Measurements from ENCODE around the gene SMNDC1.
"Not testable (repeated sequence)": the region's sequence is repeated elsewhere in the genome, so short reads cannot be mapped to it uniquely, and the experiment has no call there.

Gene SMNDC1

DNA sequence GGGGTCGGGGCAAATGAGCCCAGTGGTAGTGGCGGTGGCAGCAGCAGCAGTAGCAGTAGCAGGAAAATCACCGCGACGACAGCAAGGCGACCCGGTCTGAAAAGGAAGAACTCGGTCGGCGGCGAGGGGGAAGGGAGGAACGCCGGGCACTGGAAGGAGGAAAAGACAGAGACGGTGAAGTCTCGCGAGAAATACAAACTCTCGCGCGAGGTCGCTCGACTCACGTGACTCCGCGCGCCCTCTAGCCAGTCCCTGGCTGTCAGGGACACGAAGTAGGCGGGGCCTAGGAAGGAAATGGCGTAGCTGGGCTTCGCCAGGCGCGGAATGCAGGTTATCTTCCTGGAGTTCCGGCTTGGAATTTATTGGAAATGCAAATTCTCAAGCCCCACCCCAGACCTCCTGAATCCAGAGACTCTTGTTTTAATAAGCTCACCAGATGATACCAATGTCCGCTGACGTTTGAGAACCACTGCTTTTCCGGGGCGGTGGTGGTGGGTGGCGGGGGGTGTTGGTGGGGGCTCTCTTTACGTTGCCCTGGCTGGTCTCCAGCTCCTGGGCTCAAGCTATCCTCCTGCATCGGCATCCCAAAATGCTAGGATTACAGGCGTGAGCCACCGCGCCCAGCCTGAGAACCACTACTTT, at the start of gene SMNDC1:
Gene SMNDC1 (minus strand): TSS at position 141 of the 642 bp plus-strand sequence. CDS start 1,333 bp downstream, outside the sequence.
- peak; percentile 97 for DNase-seq

DNA sequence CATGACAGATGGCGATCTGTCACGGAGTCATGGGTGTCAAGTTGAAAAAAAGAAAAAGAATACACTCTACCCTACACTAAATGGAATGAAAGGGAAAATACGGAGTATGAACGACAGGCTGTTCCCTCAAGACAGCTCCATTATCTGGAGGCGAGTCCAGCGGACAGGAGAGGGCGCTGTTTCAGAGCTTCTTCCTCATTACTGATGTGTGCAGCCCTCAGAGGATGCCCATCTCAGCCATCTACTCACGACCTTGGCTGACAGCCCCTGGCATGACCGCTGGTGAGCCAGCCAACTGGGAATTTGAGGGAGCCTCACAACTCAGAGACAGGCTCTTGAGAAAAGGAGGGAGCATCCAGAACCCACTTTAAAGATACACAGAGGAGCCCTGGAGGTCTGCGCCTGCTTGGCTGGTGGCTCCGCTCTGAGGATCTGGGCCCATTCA, 49.6 kb upstream of the SMNDC1 start:
- DNase-seq: peak; percentile 79 to 81

DNA sequence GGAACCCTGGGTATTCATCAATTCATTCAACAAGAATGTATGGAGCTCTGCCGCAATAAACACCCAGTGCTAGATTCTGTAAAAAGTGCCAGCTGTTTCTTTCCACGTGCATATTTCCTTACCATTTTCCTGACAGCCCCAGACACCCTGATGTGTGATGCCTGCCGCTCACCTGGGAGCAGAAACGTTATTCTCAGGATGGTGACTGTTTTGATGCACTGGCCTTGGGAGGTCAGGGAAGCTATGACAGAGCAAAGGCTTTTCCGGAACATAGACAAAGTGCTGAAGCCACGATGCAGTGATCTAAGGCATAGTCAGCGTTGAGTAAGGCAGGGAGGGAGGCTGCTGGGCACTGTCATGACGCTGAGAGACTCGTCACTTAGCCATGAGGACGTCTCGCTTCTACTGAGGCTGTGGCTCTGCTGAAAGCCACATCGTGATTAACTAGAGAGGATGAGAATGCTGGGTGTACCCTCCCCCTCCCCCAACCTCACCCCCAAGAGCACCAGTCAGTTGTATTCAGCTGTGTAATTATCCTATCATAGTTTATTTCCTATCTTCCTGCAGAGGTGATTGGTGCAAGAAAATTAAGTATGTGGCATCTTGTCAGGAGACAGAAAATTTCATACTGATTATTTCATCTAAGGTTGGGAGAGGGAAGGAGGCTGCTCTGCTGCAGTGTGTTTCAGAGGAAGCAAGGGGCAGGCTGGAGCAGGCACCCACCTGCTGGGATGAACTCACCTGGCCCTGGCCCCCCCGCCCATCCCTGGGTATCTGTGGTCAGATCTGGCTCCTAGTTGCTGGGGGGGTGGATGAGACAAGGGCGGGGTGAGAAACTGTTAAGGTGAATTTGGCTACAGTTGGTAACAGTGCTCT, 48.8 kb upstream of the SMNDC1 start:
- peak; percentile 30 to 42 for DNase-seq

DNA sequence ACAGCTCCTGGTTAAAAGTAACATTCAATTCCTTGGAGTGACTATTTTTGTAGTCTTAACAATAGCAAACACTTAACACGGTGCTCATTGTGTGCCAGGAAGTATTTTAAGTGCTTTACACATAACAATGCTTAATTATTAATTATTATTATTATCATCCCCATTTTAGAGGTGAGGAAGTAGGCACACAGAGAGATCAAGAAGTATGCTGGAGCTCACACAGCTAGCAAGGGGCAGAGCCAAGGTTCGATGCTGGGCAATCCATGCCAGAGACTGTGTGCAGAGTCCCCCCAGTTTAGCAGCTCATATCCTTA, 48.2 kb upstream of the SMNDC1 start:
- DNase-seq: no peak

DNA sequence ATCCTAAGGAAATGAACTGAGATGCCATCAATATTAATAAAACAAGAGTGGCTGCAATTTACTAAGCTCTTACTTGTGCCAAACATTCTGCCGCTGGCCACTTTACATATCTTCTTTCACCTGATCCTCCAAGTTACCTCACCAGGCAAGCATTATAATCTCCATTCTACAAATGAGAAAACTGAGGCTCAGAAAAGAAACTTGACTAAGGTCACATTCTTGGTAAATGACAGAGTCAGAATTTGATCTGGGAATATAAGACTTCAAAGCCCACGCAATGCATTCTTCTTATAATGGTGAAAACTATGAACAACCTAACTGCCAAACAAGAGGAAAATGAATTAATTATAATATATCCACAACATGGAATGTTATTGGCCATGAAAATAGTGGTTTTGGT, 46.1 kb upstream of the SMNDC1 start:
- DNase-seq: no peak

DNA sequence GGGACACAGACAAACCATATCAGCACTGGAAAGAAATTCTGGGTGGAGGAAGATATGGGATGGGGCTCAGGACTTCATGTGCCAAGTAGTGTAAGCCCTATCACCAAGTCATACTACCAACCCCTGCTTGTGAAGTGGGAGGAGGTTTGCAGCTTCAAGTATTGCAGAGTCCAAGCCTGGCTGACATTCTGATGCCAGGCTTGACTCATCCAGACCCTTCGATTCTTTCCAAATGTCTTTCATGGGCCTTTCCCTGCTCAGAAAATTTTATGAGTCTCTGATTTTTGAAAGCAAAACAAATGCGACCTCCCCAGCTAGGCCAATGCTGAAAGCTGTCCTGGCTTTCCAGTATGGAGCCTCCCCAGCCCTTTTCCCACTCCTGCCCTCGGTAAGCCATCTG, 45.1 kb upstream of the SMNDC1 start:
- DNase-seq: no peak

DNA sequence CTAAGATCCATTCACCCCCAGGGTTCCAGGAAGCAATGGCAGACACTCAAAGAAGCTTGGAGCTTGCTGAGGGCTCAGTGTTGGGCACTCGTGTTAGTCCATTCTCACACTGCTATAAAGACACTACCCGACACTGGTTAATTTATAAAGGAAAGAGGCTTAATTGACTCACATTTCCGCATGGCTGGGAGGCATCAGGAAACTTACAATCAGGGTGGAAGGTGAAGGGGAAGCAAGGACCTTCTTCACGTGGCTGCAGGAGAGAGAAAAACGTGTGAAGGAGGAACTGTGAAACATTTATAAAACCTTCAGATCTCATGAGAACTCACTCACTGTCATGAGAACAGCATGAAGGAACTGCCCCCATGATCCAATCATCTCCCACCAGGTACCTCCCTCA, 44.7 kb upstream of the SMNDC1 start:
- DNase-seq: no peak

DNA sequence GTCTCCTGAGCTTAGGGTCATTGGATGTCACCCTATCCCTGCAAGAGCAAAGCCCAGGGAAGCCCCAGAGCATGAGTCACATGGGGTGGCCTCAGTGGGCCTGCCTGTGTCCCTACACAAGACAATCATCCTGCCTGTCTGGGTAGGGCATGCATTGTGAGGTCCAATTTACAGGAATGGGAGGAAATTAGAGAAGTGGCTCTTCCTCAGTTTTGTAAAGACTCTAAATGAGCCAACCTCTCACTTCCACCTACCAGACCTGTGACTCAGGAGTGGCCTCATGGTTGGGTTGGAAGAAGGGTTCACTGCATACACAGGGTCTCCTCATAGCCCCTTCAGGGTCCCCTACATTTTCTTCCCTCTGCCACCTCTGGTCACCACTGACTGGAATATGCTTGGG, 43.6 kb upstream of the SMNDC1 start:
- no peak for DNase-seq

DNA sequence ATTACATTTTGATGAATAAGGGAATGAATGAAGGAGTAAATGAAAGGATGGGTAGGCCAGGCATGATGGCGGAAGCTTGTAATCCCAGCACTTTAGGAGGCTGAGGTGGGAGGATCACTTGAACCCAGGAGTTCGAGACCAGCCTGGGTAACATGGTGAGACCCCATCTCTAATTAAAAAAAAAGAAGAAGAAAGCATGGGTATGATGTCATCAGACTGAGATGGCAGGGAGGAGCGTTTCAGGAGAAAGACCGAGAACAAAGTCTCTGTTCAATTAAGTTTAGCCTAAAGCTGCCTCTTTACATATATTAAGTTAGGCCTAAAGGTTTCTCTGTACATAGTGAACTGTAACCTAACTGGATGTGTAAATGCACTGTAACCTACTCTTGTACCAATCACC, 42.2 kb upstream of the SMNDC1 start:
- DNase-seq: no peak

DNA sequence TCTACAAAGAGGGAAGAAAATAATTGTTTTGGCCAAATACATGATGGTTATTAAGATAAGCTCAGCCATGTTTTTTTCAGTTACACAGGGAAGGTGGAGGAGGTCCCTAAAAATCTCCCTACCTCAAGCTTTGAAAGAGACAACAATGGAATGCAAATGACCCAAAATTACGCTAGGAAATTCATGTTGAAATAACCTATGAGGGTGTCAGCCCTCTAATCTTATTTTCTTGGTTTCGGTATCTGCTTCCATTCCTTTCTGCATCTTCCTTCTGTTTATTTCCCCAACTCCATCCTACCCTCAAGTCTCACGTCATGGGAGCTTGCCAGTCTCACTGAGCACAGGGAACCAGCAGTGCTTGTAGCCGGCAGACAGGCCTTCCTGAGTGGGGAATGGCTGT, 40.6 kb upstream of the SMNDC1 start:
- DNase-seq: no peak

DNA sequence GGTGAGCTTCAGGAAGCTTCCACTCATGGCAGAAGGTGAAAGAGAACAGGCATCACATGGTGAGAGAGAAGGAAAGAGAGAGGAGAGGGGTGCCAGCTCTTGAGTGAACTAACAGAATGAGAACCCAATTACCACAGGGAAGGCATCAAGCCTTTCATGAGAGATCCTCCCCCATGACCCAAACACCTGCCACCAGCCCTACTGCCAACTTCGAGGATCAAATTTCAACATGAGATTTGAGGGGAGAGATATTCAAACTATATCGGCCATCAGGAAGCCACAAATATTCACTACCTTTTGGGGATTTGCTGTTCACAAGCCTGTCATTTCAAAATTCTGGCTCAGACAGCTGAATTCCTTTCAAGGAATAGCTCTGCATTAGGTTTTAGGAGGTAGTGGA, 39.9 kb upstream of the SMNDC1 start:
- no peak for DNase-seq

DNA sequence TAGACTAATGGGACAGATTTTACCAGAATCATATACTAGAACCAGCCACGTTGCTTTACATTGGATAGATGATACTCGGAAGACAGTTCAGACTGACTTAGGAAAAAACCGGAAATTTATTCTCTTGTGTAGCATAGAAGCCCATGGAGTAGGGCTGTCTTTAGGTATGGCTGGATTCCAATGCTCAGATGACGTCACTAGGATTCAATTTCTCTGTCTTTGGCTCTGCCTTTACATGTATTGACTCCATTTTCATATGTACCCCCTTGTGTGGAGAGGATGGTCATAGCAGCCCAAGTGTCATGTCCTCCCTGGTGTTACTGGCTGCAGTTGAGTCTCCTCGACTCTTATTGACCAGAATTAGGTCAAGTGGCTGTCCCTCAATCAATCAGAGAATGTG, 39.2 kb upstream of the SMNDC1 start:
- DNase-seq: no peak

DNA sequence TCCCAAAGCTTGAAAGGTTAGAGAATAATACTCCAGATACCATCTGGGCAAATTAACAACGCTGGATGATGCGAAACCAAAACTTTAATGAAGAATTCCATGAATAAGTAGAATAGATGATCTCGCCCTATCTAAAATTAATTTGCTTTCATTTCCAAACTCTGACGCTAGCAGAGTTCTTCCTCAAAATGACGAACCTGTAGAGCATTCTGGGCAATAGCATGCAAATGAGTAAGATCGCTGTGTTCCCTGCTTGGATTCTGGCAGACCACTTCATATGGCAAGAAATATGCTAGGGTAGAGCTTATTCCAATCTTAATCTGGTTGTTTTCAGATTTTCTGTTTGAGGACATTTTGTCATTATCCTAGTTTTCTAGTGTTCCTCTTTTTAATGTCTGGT, 36.1 kb upstream of the SMNDC1 start:
- DNase-seq: no peak

DNA sequence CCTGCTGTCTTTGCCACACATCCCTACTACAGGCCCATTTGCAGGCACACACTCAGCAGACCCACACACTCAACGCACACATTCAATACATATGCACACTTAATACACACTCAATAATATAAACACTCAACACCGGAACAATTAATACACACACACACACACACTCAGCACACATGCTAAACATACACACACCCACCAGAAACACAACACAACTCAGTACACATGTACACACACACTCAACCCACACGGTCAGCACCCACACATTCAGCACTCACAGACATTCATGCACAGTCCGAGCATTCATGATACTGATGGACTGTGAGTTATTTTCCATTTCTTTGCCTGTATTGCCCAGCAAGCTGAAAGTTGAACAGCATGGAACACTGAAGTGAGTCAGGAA, 35.4 kb upstream of the SMNDC1 start:
- DNase-seq: no peak

DNA sequence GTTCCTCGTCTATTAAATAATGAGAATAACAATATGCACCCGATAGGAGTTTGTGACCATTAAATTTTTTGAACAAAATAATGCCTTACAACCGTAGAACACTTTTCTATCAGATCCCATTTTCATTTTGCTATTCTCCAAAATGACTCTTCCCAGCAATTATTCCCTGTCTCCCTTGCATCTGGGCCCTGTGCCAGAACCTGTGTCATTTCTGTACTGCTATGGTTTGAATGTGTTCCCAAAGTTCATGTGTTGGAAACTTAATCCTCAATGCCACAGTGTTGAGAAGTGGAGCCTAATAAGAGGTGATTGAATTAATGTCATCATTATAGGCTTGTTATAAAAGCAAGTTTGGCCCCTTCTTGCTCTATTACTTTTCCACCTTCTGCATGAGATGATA, 33.2 kb upstream of the SMNDC1 start:
- no peak for DNase-seq

DNA sequence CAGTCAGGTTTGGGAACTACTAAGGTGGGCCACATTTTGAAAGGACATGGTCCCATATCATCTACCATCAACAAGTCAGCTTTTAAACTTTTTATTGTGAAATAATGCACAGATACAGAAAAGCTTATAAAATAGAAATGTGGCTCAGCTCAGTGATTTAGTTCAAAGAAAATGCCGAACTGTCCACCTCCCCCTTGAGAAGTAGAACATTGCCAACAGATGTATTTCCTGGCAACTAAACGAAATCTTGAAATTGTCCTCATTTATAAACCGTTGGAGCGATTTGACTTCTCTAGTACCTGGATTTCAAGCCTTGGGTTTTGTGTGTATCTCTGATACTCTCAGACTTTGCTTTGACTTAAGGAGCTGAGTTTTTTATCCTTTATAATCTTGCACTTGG, 32.7 kb upstream of the SMNDC1 start:
- no peak for DNase-seq

DNA sequence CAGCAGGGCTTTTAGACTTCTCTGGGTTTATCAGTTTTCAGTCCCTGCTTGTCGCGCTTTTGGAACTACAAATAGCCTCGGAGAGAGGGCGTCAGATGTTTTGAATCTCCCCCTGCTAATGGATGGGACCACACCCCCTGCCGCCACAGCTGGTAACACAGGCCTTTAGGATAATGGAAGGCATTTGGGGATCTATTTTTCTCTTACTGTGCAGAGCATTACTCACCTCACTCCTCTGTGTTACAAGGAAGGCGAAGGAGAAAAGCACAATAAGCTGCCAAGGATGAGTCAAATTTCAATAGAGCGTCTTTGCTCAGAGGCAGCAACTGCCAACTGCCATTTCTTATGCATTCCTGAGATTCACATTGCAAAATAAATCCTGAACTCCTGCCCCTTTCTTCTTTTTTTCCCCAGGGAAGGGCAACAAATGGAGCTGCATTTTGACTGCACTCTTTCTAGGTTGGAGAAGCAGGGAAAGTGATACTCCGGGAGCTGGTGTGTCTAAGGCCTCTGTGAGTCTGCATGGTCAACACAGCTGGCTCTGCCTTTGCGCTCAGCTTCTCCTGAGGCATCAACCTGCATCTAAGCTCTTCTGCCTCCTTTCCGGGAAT, 31.5 kb upstream of the SMNDC1 start:
- no peak for DNase-seq

DNA sequence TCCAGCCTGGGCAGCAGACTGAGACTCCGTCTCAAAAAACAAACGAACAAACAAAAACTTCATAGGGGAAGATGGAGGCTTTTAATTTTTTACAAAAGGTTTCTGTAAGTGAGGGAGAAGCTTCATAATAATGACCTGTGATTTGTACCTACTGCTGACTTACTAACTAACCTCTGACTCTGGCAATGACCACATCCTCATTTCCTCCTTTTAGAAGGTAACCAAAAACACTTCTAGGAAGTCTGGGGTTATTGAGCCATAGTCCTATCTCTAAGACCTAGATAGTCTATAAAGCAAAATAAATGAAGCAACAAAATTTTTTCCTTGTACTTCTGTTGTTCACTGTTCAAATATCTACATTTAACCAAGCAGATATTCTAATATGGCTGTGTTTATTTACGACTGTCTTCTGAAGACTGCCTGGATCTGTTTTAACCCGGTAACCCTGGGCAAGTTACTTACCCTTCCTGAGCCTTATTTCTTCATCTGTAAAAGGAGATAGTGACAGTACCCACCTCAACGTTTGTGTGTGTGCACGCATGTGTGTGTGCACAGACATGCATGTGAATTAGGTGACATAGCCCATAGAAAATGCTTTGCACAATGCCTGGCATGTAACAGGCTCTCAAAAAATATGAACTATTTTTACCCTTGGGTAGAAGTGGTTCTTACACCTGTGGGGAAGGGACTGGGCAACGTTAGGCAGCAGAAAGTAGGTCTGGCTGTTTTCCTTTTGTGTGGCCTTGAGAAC, 30.8 kb upstream of the SMNDC1 start:
- DNase-seq: no peak

DNA sequence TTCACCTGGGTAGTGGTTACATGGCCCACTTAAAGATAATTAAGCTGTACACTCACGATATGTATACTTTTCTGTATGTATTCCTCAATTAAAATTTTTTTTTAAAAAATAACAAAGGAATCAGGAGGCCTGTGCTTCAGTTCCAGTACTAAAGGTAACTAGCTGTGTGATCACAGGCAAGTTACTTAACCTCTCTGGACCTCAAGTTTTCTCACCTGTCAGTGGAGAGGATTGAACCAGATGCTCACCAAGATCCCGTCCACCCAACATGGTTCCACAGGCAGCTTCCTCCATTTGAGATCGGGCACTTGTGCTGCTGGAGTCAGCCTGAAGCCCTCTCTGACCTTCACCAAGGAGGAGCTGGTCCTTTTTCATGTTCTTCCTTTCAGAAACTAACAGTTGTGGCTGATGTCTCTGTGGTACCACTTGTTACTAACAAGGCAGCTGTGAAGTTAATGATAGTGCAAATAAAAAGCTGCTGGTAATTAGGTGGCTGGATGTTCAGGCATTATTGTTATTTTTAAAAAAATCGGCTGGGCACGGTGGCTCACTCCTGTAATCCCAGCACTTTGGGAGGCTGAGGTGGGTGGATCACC, 29.4 kb upstream of the SMNDC1 start:
- DNase-seq: no peak

DNA sequence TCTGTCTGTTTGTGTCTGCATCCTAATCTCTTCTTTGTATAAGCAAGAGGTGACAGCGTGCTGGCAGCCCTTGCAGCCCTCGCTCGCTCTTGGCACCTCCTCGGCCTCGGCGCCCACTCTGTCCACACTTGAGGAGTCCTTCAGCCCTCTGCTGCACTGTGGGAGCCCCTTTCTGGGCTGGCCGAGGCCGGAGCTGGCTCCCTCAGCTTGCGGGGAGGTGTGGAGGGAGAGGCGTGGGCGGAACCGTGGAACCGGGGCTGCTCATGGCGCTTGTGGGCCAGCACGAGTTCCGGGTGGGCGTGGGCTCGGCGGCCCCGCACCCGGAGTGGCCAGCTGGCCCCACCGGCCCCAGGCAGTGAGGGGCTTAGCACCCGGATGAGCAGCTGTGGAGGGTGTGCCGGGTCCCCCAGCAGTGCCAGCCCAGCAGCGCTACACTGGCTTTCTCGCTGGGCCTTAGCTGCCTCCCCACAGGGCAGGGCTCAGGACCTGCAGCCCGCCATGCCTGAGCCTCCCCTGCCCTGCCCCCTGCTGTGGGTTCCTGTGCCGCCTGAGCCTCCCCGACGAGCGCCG, 26.6 kb upstream of the SMNDC1 start:
- DNase-seq: not testable (repeated sequence)

DNA sequence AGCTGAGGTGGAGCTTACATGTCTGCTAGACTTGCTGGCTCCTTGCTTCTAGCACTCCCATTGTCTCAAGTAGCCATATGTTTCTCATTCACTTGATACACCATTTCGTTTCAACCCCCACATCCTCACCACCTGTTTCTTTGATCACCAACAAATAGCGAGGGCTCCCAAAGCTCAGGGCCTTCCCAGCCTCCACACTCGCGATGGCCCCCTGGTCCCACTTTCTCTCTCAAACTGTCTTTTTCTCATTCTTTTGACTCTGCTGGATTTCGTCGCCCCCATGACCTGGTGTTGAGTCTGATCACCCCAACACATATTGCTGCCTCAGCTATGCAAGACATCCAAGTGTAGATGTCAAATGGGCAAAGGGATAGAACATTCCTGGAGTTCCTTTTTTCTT, 26.0 kb upstream of the SMNDC1 start:
- no peak for DNase-seq

DNA sequence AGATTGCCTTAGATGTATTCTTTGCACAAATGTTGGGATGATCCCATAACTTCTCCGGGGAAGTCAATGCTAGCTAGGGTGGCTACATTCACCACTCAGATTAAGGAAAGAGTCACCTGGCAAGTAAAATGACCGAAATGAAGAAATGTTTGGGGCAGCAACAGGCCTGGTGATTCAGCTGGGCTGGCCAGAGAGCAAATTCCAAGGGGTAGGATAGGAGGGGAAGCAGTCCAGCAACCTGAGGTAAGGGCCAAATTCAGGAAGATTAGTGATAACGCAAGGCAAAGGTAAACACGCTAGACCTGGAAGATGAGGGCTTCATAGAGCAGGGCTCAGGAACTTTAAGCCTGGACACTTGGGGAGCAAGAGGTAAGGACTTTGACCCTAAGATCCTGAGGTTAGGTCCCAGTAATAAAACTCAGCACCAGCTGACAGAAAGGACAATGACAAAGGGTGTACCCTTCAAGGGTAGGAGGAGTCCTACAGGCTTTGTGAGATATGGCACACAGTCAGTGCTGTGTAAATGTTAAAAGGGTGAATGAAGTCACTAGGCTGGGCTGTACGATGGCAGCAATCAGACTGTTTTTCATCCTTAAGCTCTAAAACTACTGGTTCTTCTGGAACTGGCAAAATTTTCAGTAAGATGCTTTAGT, 22.7 kb upstream of the SMNDC1 start:
- no peak for DNase-seq

Data from CD4-positive, alpha-beta T cell treated with Interleukin-1 beta for 1 hour (primary cell).